HEK293 (cell line): Measurements from ENCODE around the gene DMGDH.

ENCODE experiments used
- CTCF ChIA-PET: fragments of 350-600 bp; formaldehyde crosslinking; extraction: SDS; loops from one replicate; lab custom pipeline; 2021; ENCODE audit warnings: antibody characterized with exemption; lab: Yijun Ruan, JAX
- POLR2A ChIA-PET: fragments of 300-600 bp; formaldehyde crosslinking; extraction: SDS; loops from one replicate; lab custom pipeline; 2020; ENCODE audit warnings: antibody characterized with exemption, inconsistent platforms; lab: Yijun Ruan, JAX
- H3K27ac ChIP-seq: fragments of 200-500 bp; sonication (Bioruptor generic); 2 replicates; pipeline ENCODE4 v1.5.1; 2014; ENCODE audit warnings: low read depth, low read length, control low read depth, inconsistent platforms; ENCODE audit errors: extremely low read depth
- H3K36me3 ChIP-seq, 2 experiments: fragments of 200-500 bp in 1 of 2; sonication (Bioruptor generic) in 1 of 2; 1 replicate in 1 of 2; 2 replicates in 1 of 2; pipeline ENCODE4 v1.5.1; 2014 to 2017; ENCODE audit warnings: inconsistent platforms in 2 of 2, low read length in 2 of 2; ENCODE audit not compliant: control insufficient read depth in 2 of 2, insufficient read depth in 1 of 2
- H3K4me1 ChIP-seq: fragments of 200-500 bp; sonication (Bioruptor generic); 2 replicates; pipeline ENCODE4 v1.5.1; 2014; ENCODE audit warnings: mild to moderate bottlenecking, low read length, inconsistent platforms; ENCODE audit not compliant: control insufficient read depth, insufficient read depth
- H3K4me3 ChIP-seq: 2 replicates; pipeline ENCODE4 v1.5.1; 2011; ENCODE audit warnings: low read depth, mild to moderate bottlenecking, control low read depth, low read length, moderate library complexity
- H3K9me3 ChIP-seq: fragments of 200-500 bp; sonication (Bioruptor generic); 2 replicates; pipeline ENCODE4 v1.5.1; 2014; ENCODE audit warnings: low read depth, low read length, inconsistent platforms; ENCODE audit not compliant: control insufficient read depth, insufficient read depth
- CTCF ChIP-seq: fragments of 450-650 bp; formaldehyde crosslinking; IDR thresholded peaks from 2 replicates; pipeline ENCODE4 v1.5.1; 2016; ENCODE audit warnings: missing biosample characterization, missing genetic modification characterization
- IKZF3 ChIP-seq: fragments of 450-650 bp; IDR thresholded peaks from 2 replicates; pipeline ENCODE4 v1.5.0; 2018; ENCODE audit warnings: missing biosample characterization, mild to moderate bottlenecking, missing genetic modification characterization, moderate library complexity
- KLF16 ChIP-seq: fragments of 450-650 bp; formaldehyde crosslinking; IDR thresholded peaks from 2 replicates; pipeline ENCODE4 v1.5.1; 2017; ENCODE audit warnings: missing biosample characterization, missing genetic modification characterization
- PRDM10 ChIP-seq: fragments of 450-650 bp; formaldehyde crosslinking; IDR thresholded peaks from 2 replicates; pipeline ENCODE4 v1.5.1; 2016; ENCODE audit warnings: missing biosample characterization, missing genetic modification characterization
- SP2 ChIP-seq: fragments of 450-650 bp; formaldehyde crosslinking; IDR thresholded peaks from 2 replicates; pipeline ENCODE4 v1.5.1; 2016; ENCODE audit warnings: missing biosample characterization, missing genetic modification characterization
- ZBTB17 ChIP-seq: fragments of 450-650 bp; formaldehyde crosslinking; IDR thresholded peaks from 2 replicates; pipeline ENCODE4 v1.5.1; 2016; ENCODE audit warnings: missing biosample characterization, missing genetic modification characterization
- ZBTB48 ChIP-seq: fragments of 450-650 bp; formaldehyde crosslinking; IDR thresholded peaks from 2 replicates; pipeline ENCODE4 v1.5.1; 2016; ENCODE audit warnings: missing biosample characterization, missing genetic modification characterization
- ZEB2 ChIP-seq: fragments of 450-650 bp; formaldehyde crosslinking; IDR thresholded peaks from 2 replicates; pipeline ENCODE4 v1.5.1; 2016; ENCODE audit warnings: missing biosample characterization, missing genetic modification characterization
- ZNF10 ChIP-seq: fragments of 450-650 bp; formaldehyde crosslinking; IDR thresholded peaks from 2 replicates; pipeline ENCODE4 v1.5.1; 2017; ENCODE audit warnings: missing biosample characterization, missing genetic modification characterization
- ZNF2 ChIP-seq: fragments of 450-650 bp; formaldehyde crosslinking; IDR thresholded peaks from 2 replicates; pipeline ENCODE4 v1.5.1; 2016; ENCODE audit warnings: missing biosample characterization, missing genetic modification characterization
- ZNF211 ChIP-seq: fragments of 450-650 bp; formaldehyde crosslinking; IDR thresholded peaks from 2 replicates; pipeline ENCODE4 v1.5.1; 2016; ENCODE audit warnings: low read depth, missing biosample characterization, missing genetic modification characterization
- ZNF24 ChIP-seq: fragments of 450-650 bp; formaldehyde crosslinking; IDR thresholded peaks from 2 replicates; pipeline ENCODE4 v1.5.1; 2016; ENCODE audit warnings: missing biosample characterization, missing genetic modification characterization
- ZNF561 ChIP-seq: fragments of 450-650 bp; IDR thresholded peaks from 2 replicates; pipeline ENCODE4 v1.5.1; 2018; ENCODE audit warnings: missing biosample characterization, missing genetic modification characterization, borderline replicate concordance
- ZNF621 ChIP-seq: fragments of 450-650 bp; formaldehyde crosslinking; IDR thresholded peaks from 2 replicates; pipeline ENCODE4 v1.5.1; 2017; ENCODE audit warnings: missing biosample characterization, missing genetic modification characterization
- ZNF660 ChIP-seq: fragments of 450-650 bp; IDR thresholded peaks from 2 replicates; pipeline ENCODE4 v1.5.1; 2018; ENCODE audit warnings: missing biosample characterization, mild to moderate bottlenecking, missing genetic modification characterization
- ZNF792 ChIP-seq: fragments of 450-650 bp; formaldehyde crosslinking; IDR thresholded peaks from 2 replicates; pipeline ENCODE4 v1.5.1; 2016; ENCODE audit warnings: missing biosample characterization, missing genetic modification characterization
- TF ChIP-seq, protein P1 (sequence below): fragments of 450-650 bp; formaldehyde crosslinking; IDR thresholded peaks from 2 replicates; pipeline ENCODE4 v1.5.1; 2016; ENCODE audit warnings: missing biosample characterization, missing genetic modification characterization
- TF ChIP-seq, protein P2 (sequence below): fragments of 450-650 bp; formaldehyde crosslinking; IDR thresholded peaks from 2 replicates; pipeline ENCODE4 v1.5.1; 2016; ENCODE audit warnings: missing biosample characterization, missing genetic modification characterization
- TF ChIP-seq, protein P3 (sequence below): fragments of 450-650 bp; formaldehyde crosslinking; optimal IDR thresholded peaks from 2 replicates; pipeline ENCODE3; 2016; ENCODE audit warnings: missing biosample characterization, mild to moderate bottlenecking, missing genetic modification characterization

DMGDH gene

GRCh38 chr5:79020861-79021561, 48.5 kb downstream of the DMGDH start (continued):
- TF ChIP-seq CTCF (tag by site-specific recombination) (peak; percentile 79), ZNF561 (tag by site-specific recombination) (peak; percentile 44; the same call in 1 of the 2 replicates), ZBTB17 (tag by site-specific recombination) (peak; percentile 44), ZNF24 (tag by site-specific recombination) (peak; percentile 90), ZNF2 (peak; percentile 94), ZNF660 (tag by site-specific recombination) (peak; percentile 51; the same call in 1 of the 2 replicates), PRDM10 (tag by site-specific recombination) (no peak), ZNF621 (no peak), ZBTB48 (tag by site-specific recombination) (no peak), ZEB2 (0 out of 2 replicates have a peak, but pooled peaks have one; percentile 34), ZNF10 (tag by site-specific recombination) (peak; percentile 70; the same call in 1 of the 2 replicates), KLF16 (no peak), ZNF211 (tag by site-specific recombination) (no peak)
- TF ChIP-seq, protein P1, sequence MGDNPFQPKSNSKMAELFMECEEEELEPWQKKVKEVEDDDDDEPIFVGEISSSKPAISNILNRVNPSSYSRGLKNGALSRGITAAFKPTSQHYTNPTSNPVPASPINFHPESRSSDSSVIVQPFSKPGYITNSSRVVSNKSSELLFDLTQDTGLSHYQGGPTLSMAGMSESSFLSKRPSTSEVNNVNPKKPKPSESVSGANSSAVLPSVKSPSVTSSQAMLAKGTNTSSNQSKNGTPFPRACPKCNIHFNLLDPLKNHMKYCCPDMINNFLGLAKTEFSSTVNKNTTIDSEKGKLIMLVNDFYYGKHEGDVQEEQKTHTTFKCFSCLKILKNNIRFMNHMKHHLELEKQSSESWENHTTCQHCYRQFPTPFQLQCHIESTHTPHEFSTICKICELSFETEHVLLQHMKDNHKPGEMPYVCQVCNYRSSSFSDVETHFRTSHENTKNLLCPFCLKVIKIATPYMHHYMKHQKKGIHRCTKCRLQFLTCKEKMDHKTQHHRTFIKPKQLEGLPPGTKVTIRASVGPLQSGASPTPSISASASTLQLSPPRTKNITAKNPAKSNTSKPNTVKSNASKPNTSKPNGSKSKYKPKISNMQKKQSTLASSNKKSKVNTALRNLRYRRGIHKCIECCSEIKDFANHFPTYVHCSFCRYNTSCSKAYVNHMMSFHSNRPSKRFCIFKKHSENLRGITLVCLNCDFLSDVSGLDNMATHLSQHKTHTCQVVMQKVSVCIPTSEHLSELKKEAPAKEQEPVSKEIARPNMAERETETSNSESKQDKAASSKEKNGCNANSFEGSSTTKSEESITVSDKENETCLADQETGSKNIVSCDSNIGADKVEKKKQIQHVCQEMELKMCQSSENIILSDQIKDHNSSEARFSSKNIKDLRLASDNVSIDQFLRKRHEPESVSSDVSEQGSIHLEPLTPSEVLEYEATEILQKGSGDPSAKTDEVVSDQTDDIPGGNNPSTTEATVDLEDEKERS (tag by site-specific recombination) = no peak

DNA sequence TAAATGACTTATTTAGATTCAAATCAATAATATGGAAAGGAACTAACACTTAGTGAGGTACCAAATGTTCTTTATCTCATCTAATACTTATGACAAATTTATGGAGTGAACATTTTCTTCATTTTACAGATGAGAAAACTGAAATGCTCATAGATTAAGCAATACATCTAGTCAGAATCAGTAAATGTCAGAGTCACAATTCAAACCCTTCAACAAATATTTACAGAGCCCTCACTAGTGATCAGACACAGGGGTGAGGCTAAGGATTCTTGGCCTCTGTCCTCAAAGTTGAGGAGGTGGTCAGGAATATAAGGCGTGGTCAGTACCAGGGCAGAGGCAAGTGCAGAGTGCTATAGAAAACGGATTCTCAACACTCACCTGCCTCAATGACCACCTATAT, 54.8 kb downstream of the DMGDH start:
- ChIA-PET CTCF (no interaction called here), POLR2A (no interaction called here)
- H3K27ac ChIP-seq = no peak overlapping the region
- no peaks in the 10 kb centered on the region; the same call in 1 of the 2 replicates for H3K4me1 ChIP-seq
- TF ChIP-seq IKZF3 = no peak
- H3K4me3 ChIP-seq = no peak overlapping the region
- H3K36me3 ChIP-seq = no peaks in the 10 kb centered on the region
- no peaks in the 10 kb centered on the region for H3K9me3 ChIP-seq

DNA sequence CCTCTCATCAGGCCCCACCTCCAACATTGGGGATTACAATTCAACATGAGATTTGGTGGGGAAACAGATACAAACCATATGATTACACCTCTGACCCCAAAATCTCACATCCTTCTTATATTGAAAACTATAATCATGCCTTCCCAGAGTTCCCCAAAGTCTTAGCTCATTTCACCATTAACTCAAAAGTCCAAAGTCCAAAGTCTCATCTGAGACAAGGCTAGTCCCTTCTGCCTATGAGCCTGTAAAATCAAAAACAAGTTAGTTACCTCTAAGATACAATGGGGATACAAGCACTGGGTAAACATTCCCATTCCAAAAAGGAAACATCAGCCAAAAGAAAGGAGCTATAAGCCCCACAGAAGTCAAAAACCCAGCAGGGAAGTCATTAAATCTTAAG, 57.6 kb downstream of the DMGDH start:
- Histone ChIP-seq H3K4me3 (no peak overlapping the region), H3K4me1 (no peaks in the 10 kb centered on the region), H3K9me3 (no peaks in the 10 kb centered on the region), H3K36me3 (no peaks in the 10 kb centered on the region), H3K27ac (no peak overlapping the region)
- CTCF ChIA-PET = interaction anchor here (4.5 kb wide), 1 partner anchor 11 kb away, joined by 54 read pairs; no protein-coding TSS in a partner anchor
- POLR2A ChIA-PET = interaction anchor here (0.9 kb wide), 1 partner anchor 27 kb away, joined by 5 read pairs; the partner anchor contains the start of gene ARSB
- TF ChIP-seq, protein P2, sequence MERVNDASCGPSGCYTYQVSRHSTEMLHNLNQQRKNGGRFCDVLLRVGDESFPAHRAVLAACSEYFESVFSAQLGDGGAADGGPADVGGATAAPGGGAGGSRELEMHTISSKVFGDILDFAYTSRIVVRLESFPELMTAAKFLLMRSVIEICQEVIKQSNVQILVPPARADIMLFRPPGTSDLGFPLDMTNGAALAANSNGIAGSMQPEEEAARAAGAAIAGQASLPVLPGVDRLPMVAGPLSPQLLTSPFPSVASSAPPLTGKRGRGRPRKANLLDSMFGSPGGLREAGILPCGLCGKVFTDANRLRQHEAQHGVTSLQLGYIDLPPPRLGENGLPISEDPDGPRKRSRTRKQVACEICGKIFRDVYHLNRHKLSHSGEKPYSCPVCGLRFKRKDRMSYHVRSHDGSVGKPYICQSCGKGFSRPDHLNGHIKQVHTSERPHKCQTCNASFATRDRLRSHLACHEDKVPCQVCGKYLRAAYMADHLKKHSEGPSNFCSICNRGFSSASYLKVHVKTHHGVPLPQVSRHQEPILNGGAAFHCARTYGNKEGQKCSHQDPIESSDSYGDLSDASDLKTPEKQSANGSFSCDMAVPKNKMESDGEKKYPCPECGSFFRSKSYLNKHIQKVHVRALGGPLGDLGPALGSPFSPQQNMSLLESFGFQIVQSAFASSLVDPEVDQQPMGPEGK (tag by site-specific recombination) = no peak
- TF ChIP-seq SP2 = no peak
- TF ChIP-seq ZNF211 (tag by site-specific recombination) = no peak
- no peak for TF ChIP-seq ZNF792 (tag by site-specific recombination)
- TF ChIP-seq, protein P3, sequence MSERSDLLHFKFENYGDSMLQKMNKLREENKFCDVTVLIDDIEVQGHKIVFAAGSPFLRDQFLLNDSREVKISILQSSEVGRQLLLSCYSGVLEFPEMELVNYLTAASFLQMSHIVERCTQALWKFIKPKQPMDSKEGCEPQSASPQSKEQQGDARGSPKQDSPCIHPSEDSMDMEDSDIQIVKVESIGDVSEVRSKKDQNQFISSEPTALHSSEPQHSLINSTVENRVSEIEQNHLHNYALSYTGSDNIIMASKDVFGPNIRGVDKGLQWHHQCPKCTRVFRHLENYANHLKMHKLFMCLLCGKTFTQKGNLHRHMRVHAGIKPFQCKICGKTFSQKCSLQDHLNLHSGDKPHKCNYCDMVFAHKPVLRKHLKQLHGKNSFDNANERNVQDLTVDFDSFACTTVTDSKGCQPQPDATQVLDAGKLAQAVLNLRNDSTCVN (tag by site-specific recombination) = no peak
